Fibroblast of lung (primary cell): ENCODE measurements around the gene SERGEF.

ENCODE experiments used
- CTCF ChIP-seq, 2 donors: IDR thresholded peaks in 1 of 2; conservative IDR thresholded peaks in 1 of 2; 1 replicate in 1 of 2; 2 replicates in 1 of 2; pipeline ENCODE4 v1.5.1; 2011 to 2012; ENCODE audit warnings: low read length in 2 of 2, control low read depth in 1 of 2, inconsistent platforms in 1 of 2, low read depth in 1 of 2, mild to moderate bottlenecking in 1 of 2
- EZH2 ChIP-seq: IDR thresholded peaks from 2 replicates; pipeline ENCODE4 v1.5.1; 2012; ENCODE audit warnings: low read length, control low read depth, mild to moderate bottlenecking; ENCODE audit errors: missing control alignments

DNA sequence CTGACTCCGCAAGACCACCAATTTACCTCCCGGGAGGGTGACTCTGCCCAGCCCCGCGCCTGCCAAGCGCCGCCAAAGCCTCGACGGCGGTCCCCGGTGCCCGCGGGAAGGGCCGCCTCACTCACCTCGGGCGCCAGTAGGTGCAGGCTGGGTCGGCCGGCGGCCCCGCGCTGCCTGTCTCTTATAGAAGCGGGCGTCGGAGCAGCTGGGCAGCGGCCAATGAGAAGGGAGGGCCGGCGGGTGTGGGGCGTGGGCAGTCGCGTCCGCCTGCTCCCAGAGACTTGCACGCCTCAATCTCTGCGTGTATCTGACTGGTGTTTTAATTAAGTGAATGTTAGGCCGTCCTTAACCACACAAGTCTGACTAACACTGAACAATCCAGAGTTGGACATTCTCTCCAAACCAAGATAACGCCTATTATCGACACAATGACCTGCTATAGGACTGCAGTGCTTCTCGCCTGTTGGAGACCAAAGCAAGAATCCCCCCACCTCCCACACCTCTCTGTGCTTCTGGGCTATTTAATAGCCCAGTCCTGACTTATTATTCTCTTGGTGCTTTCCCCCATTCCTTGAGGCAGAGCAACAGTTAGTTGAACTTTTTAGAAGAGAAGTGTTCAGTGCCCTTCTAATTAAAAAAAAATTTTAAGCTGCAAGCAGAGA, 33.4 kb upstream of the SERGEF start, which contains the start of gene TPH1:
- no peak for TF ChIP-seq CTCF (conservative IDR thresholded peaks at IDR 0.05 in 1 of 2, IDR thresholded peaks at IDR 0.05 in 1 of 2; ENCODE audit: low read depth in 1 of 2, low read length in 2 of 2)
- no peak for TF ChIP-seq EZH2
